ENCODE results near the gene HAUS3. TPM values are rescaled to one million over a fixed set of nuclear protein-coding genes. Genes with fewer than 3 reads are reported as not detected.

The HAUS3 gene
- total RNA-seq, 4 donors from 2014 or later = 16.3 to 22.0 (median 17.3) TPM

GRCh38 chr4:2265113-2266110 is 23.5 kb upstream of the HAUS3 start:
- no peak for TF ChIP-seq CTCF (IDR thresholded peaks at IDR 0.05; ENCODE audit: low read depth)

DNA sequence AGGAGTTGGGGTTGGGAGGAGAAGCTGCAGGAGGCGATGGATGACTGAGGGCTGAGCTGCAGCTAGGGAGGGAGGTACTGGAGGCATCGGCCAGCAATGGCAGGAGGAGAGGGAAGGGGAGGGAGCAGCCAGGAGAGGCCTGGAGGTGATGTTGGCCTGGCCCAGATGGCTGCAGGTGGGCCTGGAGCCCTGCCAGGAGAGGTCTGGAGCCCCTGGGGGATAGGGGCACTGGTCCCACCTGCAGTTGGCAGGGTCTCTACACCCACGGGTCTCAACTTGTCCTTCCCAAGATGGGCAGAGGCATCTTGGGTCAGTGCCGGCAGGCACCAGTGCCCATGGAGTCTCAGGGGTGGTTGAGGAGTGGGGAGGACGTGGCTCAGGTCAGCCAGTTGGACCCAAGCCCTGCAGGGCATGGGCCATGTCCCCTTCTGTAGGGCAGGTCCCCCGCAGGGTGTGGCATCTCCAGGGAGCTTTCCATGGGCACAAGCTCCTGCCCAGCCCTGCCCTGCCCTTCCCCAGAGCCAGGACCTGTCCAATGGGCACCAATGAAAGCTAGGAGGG is 22.6 kb upstream of the HAUS3 start:
- no peak for TF ChIP-seq CTCF (IDR thresholded peaks at IDR 0.05; ENCODE audit: low read depth)

DNA sequence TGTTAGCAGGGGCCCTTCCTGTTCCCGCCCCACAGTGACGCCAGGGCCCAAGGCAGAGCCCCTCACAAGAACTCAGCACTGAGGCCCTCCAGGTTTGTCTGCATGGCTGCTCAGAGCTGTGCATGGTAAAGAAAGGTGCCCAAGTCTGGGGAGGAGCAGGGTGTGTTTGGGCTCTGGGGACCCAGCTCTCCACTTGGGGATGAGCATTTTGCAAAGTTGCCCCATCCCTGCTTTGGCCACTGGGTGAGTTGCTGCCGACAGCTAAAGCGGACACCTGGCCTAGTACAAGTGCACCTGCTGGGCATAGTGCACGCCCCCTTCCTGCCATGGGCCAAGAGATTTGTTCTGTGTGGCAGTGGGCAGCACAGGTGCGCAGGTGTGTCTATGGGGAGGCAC is 22.0 kb upstream of the HAUS3 start:
- TF ChIP-seq CTCF (IDR thresholded peaks at IDR 0.05; ENCODE audit: low read depth) = no peak

DNA sequence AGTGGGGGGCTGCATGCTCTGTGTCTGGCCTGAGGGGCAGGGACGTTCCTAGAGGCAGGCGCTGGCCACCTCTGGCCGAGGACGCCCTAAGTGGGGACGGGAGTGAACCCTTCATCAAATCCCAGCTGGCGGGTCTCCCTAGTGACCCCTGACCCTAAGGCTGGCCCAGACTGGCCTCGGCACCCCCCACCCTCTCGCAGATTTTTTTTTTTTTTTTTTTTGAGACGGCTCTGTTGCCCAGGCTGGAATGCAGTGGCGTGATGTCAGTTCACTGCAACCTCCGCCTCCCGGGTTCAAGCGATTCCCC is 21.0 kb upstream of the HAUS3 start:
- no peak for TF ChIP-seq CTCF (IDR thresholded peaks at IDR 0.05; ENCODE audit: low read depth)

- TF ChIP-seq CTCF (IDR thresholded peaks at IDR 0.05; ENCODE audit: low read depth) = no peak
Measured at GRCh38 chr4:2262145-2262943, 20.4 kb upstream of the HAUS3 start.

GRCh38 chr4:2261853-2262144 is 19.9 kb upstream of the HAUS3 start, which contains the start of gene MXD4:
TSS of gene MXD4 (minus strand) at chr4:2262109. CDS start at chr4:2261980, 129 bp downstream.
- no peak for TF ChIP-seq CTCF (IDR thresholded peaks at IDR 0.05; ENCODE audit: low read depth)
